Measurements from ENCODE around the gene SHPK.
"Not testable (repeated sequence)": the region's sequence is repeated elsewhere in the genome, so short reads cannot be mapped to it uniquely, and the experiment has no call there.

SHPK gene

DNA sequence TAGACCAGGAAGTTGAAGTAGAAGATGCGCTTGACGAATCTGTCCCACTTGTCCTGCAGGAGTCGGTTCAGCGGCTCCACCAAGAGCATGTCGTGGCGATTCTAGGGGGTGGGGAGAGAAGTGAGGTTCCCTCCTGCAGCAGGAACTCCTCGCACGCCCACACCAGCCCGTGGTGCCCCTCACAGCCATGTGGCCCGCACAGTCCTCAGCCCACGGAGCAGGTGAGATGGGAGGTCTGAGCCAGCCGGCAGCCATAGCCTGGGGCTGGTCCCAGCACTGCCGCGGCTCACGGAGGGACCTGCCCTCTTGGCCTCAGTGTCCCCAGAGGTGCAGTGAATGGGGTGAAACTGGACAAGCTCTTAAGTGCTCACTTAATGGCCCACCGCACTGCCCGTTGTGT is 50.2 kb downstream of the SHPK start:
- no peak for DNase-seq

DNA sequence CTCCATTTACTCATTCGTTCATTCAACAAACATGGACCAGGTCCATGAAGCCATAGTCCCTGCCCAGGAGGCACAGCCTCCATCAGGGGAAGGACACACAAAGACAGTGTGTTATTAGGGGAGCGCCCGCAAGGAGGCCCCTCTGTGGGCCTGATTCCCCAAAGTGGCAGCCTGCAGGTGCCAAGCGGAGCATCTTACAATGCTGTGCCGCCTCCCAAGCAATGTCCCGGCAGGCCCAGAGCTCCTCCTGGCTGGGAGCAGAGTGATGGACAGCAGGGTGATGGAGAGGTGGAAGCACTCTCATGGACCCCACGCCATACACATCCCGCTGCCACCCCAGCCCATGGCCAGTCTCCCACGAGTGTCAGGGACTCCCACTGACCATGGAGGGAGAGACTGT is 52.6 kb downstream of the SHPK start:
- DNase-seq, result no peak

DNA sequence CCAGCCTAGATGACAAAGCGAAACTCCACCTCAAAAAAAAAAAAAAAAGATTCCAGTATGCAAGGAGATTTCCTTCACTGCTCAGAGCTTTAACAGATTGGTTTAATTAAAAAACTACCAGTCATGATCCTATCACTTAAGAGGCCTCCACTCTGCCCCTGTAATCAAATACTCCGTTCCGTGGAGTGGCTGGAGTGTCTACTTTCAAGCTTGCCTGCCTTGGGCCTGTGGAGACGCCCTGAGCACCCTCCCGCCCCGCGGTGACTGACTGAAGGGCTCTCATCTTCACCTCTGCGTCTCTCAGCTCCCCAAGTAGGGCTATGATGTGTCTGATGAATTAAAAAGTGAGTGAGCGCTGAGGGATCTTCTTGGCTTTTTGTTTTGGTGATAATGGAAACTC is 53.1 kb downstream of the SHPK start:
- DNase-seq, result no peak

DNA sequence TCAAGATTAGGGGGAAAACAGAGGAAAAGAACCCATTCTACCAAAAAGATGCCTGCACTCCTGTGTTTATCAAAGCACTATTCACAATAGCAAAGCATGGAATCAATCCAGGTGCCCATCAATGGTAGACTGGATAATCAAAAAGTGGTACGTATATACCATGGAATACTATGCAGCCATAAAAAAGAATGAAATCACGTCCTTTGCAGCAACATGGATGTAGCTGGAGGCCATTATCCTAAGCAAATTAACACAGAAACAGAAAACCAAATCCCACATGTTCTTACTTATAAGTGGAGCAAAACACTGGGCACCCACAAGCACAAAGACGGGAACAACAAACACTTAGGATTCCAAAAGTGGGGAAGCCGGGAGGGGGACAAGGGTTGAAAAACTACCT is 57.4 kb downstream of the SHPK start:
- not testable (repeated sequence) for DNase-seq

DNA sequence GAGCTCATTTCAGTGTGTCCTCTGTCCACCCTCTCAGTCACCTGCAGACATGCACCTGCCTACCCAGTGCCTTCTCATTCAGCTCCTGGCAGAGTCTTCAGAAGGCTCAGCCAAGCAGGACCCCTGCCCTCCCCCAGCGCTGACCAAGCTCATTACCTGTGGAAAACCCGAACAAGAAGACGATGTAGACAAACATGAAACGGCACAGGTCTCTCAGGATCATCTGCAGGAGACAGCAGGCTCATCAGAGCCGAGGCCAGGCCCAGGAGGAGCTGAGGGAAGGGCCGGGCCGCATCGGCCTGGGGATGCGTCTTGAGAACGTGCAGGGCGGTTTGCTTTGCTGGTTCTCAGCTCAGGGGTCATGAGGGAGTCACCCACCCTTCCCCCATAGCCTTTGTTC is 59.1 kb downstream of the SHPK start:
- no peak for DNase-seq

DNA sequence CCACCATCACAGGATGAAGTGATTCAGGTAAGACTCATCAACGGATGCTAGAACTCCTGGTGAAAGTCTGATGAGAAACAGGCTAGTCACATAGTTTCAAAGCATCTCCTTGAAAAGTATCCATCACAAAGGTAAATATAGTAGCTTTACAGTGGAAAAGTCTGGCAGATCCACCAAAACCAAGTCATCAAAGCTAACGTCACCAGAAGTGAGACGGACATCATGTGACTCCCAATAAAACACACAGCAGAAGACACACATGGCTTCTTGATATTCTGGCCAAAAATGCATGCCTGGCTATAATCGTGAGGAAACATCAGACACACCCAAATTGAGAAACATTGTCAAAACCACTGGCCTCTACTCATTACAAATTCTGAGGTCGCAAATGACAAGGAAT is 60.5 kb downstream of the SHPK start:
- DNase-seq, result no peak

DNA sequence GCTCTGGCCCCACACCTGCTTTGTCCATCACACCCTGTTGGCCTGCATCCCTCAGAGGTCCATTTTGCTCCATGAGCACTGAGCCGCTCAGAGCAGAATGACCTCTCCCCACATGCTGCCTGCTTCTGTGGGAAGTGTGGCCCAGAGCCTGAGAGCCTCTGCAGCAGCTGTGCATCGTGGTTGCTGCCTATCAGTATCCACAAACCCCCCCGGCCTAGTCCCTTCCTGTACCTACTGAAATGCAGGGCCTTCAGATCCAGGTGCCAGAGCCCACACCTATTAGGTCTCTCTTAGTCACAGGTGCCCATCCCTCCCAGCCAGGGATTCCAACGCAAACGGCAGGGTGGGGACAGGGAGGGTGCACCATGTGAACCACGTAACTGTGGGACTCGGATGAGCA is 61.8 kb downstream of the SHPK start:
- DNase-seq, result no peak

DNA sequence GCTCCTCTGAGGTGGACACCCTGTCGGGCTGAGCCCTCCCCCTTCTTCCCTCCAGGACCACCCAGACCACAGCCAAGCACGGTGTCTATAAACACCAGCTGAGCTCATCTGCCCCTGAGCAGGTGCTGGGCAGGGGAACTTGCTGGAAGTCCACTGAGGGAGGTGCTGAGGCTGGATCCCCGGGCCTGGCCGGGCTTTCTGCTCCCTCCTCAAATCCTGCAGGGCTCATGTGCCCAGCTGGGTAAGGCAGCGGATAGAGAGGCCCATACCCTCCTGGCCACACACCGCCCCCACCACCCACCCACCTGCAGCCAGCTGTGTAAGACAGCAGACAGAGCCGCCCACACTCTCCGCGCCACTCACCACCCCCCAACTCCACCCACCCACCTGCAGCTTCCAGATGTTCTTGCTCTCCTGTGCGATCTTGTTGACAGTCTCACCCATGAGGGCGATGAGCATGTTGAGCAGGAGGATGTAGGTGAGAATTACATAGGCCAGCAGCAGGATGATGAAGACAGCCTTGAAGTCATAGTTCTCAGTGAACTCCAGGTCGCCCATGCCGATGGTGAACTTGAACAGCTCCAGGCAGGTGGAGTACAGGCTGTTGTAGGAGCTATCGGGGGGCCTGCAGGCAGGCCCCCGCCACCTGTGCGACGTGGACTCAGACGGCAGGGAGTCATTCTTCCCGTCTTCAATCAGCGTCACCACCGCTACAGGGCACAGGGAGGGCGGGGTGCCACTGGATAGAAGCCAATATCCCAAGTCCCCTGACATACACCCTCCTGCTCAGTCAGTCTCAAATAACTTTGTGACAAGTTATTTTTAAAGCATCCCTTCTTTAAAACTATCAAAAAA is 62.6 kb downstream of the SHPK start:
- DNase-seq, result no peak

DNA sequence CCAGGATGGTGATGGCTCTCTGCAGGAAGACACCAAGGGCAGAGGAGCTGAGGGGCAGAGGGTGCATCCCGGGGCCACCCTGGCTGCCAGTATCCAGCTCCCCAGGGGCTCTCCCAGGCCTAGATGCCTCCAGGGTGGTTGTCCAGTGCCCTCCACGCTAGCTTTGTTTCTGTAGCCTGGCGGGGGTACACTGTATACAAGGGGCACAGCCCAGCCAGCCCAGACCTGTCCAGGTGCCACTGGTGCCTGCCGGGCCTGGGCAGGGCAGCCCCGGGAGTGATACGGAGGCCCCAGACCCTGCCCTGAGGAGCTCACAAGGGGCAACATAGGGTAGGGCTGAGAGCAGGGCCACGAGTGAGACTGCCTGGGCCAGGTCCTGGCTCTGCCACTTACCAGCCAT is 63.8 kb downstream of the SHPK start:
- DNase-seq, result no peak

DNA sequence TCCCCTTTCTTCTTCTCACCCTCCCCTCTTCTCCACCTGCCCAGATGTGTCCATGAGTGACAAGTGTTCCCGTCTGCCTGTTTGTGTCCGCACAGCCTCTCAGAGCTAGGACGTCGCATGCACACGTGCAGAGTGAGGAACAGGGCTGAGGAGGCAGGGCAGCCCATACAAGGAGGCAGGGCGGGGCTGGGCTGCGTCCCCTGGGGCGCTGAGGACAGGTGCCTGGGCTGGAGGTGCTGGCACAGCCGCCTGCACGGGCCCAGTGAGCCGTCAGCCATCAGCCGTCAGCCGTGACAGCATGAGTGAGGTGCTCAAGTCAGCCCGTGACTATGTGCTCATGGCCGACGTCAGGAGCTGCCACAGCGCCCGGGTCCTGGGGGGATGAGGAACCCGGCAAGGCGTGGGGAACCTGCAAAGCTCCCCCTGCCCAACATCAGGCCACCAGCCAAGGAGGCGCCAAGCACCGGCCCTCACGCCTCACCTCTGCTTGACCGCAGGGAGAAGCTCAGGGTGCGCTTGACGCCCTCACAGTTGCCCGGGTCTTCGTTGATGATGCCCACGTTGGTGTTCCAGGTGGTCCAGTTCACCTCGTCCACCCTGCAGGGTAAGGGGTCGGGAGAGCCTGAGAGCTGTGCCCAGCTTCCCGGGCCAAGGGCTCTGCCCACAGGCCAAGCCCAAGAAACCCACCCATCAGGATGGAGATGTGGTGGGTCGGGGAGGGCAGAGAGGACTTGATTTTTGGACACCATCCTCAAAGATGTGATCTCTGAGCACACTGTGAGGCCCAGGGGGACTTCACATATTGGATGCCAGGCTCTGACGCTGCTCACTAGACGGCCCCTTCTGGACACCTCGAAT is 64.8 kb downstream of the SHPK start:
- no peak for DNase-seq

DNA sequence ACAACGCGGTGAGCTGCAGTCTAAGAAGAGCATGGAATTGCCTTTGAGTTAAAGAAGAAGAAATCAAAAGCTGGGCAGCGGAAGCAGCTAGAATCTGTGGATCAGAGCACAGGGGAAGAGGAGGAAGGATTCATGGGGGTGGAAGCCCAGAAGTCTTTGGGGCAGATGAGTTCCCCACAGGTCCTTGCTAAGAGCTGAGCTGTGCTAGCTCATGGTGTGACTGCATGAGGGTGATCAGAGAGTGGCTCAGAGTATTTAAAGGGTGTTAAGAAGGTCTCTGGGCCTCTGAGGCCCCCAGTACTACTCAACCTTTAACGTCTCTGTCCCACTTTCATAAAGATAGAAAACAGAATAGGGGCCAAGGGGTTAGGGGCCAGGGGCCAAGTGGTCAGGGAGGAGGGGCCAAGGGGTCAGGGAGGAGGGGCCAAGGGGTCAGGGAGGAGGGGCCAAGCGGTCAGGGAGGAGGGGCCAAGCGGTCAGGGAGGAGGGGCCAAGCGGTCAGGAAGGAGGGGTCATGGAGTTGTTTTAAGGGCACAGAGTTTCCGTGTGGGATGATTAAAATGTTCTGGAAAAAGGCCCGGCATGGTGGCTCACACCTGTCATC is 66.4 kb downstream of the SHPK start:
- DNase-seq, result no peak

DNA sequence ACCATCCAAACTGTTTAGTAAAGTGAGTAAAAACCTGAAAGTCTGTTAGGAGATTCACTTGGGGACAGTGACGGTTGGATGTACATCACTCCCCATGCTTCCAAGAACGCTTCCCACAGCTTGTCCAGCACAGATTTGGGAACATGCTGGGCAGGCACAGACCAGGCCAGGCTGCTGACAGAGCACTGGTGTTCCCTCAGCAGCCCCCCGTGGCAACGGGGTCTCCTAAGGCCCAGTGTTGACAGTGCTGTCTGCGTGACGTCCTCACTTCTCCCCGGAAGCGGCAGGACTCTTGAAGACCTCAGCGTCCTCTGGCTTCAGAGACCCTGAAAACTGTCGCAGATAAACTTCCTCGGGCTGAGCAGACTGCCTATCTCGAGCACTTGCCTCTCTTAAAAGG is 69.5 kb downstream of the SHPK start:
- DNase-seq, result no peak

DNA sequence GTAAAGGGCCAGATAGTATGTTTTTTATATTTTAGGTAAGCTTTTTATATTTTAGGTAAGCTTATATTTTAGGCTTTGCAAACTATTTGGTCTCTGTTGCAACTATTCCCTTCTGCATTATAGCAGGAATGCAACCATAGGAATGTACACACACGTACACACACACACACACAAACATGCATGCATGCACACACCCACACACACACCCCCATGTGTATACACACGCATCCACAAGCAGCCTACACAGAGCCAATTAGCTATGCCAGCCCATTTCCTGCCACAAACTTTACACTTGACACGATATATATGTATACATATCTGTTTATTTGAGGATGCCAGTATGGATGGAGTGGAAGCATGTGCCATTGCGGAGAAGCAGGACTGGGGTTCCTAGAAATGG is 70.9 kb downstream of the SHPK start:
- DNase-seq, result no peak

DNA sequence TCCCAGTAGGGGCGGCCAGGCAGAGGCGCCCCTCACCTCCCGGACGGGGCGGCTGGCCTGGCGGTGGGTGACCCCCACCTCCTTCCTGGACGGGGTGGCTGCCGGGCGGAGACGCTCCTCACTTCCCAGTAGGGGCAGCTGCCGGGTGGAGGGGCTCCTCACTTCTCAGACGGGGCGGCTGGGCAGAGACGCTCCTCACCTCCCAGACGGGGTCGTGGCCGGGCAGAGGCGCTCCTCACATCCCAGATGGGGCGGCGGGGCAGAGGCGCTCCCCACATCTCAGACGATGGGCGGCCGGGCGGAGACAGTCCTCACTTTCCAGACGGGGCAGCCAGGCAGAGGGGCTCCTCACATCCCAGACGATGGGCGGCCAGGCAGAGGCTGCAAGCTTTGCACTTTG is 71.8 kb downstream of the SHPK start:
- DNase-seq, result not testable (repeated sequence)

DNA sequence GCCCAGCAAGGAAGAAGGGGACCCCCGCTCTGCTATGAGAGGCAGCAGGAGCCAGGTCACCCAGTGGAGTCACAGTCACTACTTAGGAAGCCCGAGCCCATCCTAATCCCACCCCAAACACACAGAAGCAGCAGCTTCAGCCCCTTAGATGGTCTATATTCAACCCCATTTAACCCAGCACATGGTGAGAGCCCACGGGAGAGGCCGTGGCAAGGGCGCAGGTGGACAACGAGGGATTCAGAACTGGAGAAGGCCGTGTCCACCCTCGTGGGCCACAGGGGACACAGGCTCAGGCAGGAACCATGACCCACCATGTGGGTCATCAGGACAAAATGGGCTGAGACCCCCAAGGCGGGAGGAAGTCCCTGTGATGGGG is 76.8 kb downstream of the SHPK start:
- DNase-seq, result no peak

DNA sequence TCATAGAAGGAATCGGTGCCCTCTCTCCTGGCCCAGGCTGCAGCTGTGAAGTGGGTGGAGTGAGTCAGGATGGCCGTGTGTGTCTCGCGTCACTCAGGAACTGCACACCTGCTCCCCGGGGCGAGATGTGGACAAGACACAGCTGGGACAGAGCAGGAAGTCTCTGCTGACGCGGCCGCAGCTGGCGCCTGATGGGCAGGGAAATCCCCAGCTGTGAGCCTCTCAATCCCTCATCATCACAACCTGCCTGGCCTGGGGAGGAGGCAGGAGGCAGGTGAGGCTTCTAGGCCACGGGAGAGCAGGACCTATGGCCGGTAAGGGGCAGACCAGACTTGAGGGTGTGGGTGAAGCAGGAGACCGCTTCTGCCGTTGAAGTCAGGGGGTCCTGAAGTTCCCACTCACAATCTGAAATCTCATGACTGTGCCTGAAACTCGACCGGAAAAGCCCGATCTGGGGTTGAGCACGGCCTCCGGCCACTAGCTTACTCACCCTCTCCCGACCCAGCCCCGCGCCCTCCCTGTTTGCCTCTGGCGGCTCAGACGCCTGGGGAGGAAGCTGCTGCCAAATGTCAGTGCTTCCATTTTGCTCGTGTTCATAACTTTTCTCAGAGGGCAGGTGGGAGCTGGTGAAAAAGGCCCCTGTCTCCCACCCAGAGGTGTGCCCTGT is 77.3 kb downstream of the SHPK start:
- DNase-seq, result peak; percentile 60
